ENCODE measurements around the gene PAQR5. TPM values are rescaled to one million over a fixed set of nuclear protein-coding genes. Genes with fewer than 3 reads are reported as not detected.

PAQR5 gene
- total and polyA plus RNA-seq, 2 donors (not counting 3 experiments of a cell fraction or from before 2014, with no cell fraction given) = 0.08 to 0.09 TPM

DNA sequence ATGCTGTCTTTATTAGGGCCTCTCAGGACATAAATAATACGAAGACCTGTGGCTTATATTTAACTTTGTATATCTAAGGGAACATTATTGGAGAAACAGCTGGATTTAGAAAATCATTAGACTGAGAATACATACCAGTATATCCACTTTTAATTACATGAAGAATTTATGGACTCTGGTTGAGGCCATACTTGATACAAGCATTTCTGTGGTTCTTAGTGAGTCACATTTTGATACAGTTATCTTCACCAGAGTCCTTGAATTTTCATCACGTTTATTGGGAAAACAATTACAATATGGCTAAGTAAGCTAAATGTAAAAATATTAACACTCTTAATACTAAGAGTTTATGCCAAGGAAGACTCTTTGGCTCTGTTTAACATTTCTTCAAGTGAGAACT, 125.3 kb downstream of the PAQR5 start:
- FAIRE-seq = no peak
- TF ChIP-seq, protein P1, sequence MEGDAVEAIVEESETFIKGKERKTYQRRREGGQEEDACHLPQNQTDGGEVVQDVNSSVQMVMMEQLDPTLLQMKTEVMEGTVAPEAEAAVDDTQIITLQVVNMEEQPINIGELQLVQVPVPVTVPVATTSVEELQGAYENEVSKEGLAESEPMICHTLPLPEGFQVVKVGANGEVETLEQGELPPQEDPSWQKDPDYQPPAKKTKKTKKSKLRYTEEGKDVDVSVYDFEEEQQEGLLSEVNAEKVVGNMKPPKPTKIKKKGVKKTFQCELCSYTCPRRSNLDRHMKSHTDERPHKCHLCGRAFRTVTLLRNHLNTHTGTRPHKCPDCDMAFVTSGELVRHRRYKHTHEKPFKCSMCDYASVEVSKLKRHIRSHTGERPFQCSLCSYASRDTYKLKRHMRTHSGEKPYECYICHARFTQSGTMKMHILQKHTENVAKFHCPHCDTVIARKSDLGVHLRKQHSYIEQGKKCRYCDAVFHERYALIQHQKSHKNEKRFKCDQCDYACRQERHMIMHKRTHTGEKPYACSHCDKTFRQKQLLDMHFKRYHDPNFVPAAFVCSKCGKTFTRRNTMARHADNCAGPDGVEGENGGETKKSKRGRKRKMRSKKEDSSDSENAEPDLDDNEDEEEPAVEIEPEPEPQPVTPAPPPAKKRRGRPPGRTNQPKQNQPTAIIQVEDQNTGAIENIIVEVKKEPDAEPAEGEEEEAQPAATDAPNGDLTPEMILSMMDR (IDR thresholded peaks at IDR 0.05; ENCODE audit: extremely low read depth in 1 of 2, insufficient read depth in 1 of 2, low read depth in 1 of 2, low read length in 2 of 2) = no peak
- TF ChIP-seq, protein P2, sequence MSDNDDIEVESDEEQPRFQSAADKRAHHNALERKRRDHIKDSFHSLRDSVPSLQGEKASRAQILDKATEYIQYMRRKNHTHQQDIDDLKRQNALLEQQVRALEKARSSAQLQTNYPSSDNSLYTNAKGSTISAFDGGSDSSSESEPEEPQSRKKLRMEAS (IDR thresholded peaks at IDR 0.05; ENCODE audit: insufficient read depth, insufficient read length) = no peak
- Histone ChIP-seq H3K4me1 (ENCODE audit: control insufficient read depth, extremely low read depth, insufficient read depth, low read length) (no peaks in the 10 kb centered on the region), H3K9ac (replicated peaks; ENCODE audit: extremely low read depth, insufficient read depth, low read length) (no peak overlapping the region), H2AFZ (ENCODE audit: low read depth, low read length) (no peak overlapping the region), H3K4me2 (ENCODE audit: insufficient read depth, low read length) (no peak overlapping the region), H3K27me3 (ENCODE audit: control insufficient read depth in 2 of 2, insufficient read depth in 2 of 2, low read length in 2 of 2) (no peaks in the 10 kb centered on the region), H3K9me3 (replicated peaks; ENCODE audit: control insufficient read depth, insufficient read depth, low read length) (no peaks in the 10 kb centered on the region), H3K4me3 (replicated peaks in 1 of 3; ENCODE audit: insufficient read depth in 1 of 3, low read depth in 1 of 3, low read length in 3 of 3) (no peak overlapping the region), H3K36me3 (ENCODE audit: control insufficient read depth in 2 of 2, extremely low read depth in 1 of 2, insufficient read depth in 2 of 2, low read length in 2 of 2) (peaks cover 0 to 20% of the 10 kb centered on the region in 2 experiments), H3K27ac (ENCODE audit: insufficient read depth, low read depth, low read length) (no peak overlapping the region), H4K20me1 (replicated peaks; ENCODE audit: control insufficient read depth, extremely low read depth, insufficient read depth, low read length) (no peaks in the 10 kb centered on the region), H3K9me1 (replicated peaks; ENCODE audit: control insufficient read depth, extremely low read depth, insufficient read depth, low read length) (no peaks in the 10 kb centered on the region), H3K79me2 (ENCODE audit: control insufficient read depth, insufficient read depth, low read length) (peaks cover 24% of the 10 kb centered on the region)
- intact Hi-C loops (cut with micrococcal nuclease) (no loop called here), dilution Hi-C loops (cut with MboI; ENCODE audit: extremely low pct_ligation_motif_present, low sequenced_read_pairs) (no loop called here)
- no peak for DNase-seq (ENCODE audit: low read depth, low spot score)
- CTCF ChIA-PET = interaction anchor here (0.8 kb wide), 1 partner anchor 9 kb away, joined by 3 read pairs; no protein-coding TSS in a partner anchor
- no TSS peak for BruUV-seq (replicated peaks)
- POLR2A ChIA-PET = no interaction called here

GRCh38 chr15:69424748-69425413, 126.2 kb downstream of the PAQR5 start:
- no peak overlapping the region for H3K4me2 ChIP-seq (ENCODE audit: insufficient read depth, low read length)
- intact Hi-C loops (cut with micrococcal nuclease) (no loop called here), dilution Hi-C loops (cut with MboI; ENCODE audit: extremely low pct_ligation_motif_present, low sequenced_read_pairs) (no loop called here)
- no peak overlapping the region for H3K9ac ChIP-seq (replicated peaks; ENCODE audit: extremely low read depth, insufficient read depth, low read length)
- no peaks in the 10 kb centered on the region for H3K27me3 ChIP-seq (ENCODE audit: control insufficient read depth in 2 of 2, insufficient read depth in 2 of 2, low read length in 2 of 2)
- H2AFZ ChIP-seq (ENCODE audit: low read depth, low read length) = no peak overlapping the region
- no peak overlapping the region for H3K27ac ChIP-seq (ENCODE audit: insufficient read depth, low read depth, low read length)
- DNase-seq (ENCODE audit: low read depth, low spot score) = no peak
- H3K4me3 ChIP-seq (replicated peaks in 1 of 3; ENCODE audit: insufficient read depth in 1 of 3, low read depth in 1 of 3, low read length in 3 of 3) = no peak overlapping the region
- no peaks in the 10 kb centered on the region for H3K4me1 ChIP-seq (ENCODE audit: control insufficient read depth, extremely low read depth, insufficient read depth, low read length)
- peaks cover 0 to 20% of the 10 kb centered on the region in 2 experiments for H3K36me3 ChIP-seq (ENCODE audit: control insufficient read depth in 2 of 2, extremely low read depth in 1 of 2, insufficient read depth in 2 of 2, low read length in 2 of 2)
- H3K9me1 ChIP-seq (replicated peaks; ENCODE audit: control insufficient read depth, extremely low read depth, insufficient read depth, low read length) = no peaks in the 10 kb centered on the region
- no peak for FAIRE-seq
- no peaks in the 10 kb centered on the region for H3K9me3 ChIP-seq (replicated peaks; ENCODE audit: control insufficient read depth, insufficient read depth, low read length)
- CTCF ChIA-PET = no interaction called here
- H3K79me2 ChIP-seq (ENCODE audit: control insufficient read depth, insufficient read depth, low read length) = peaks cover 16% of the 10 kb centered on the region
- TF ChIP-seq, protein P2 (IDR thresholded peaks at IDR 0.05; ENCODE audit: insufficient read depth, insufficient read length) = no peak
- TF ChIP-seq POLR2A (IDR thresholded peaks at IDR 0.05; ENCODE audit: low read depth, low read length) (no peak), EZH2 (IDR thresholded peaks at IDR 0.05; ENCODE audit: borderline replicate concordance, low read depth, low read length, severe bottlenecking) (no peak), POLR2AphosphoS5 (IDR thresholded peaks at IDR 0.05; ENCODE audit: insufficient read depth, low read depth, low read length) (no peak), FOS (IDR thresholded peaks at IDR 0.05; ENCODE audit: borderline replicate concordance, insufficient read depth, low read length) (no peak), MYC (IDR thresholded peaks at IDR 0.05; ENCODE audit: low read depth, low read length) (no peak), JUN (IDR thresholded peaks at IDR 0.05; ENCODE audit: borderline replicate concordance, insufficient read depth, insufficient read length, low read depth) (no peak), GATA2 (IDR thresholded peaks at IDR 0.05; ENCODE audit: insufficient read depth, insufficient read length, low read depth, low read length) (no peak)
- TF ChIP-seq, protein P1 (IDR thresholded peaks at IDR 0.05; ENCODE audit: extremely low read depth in 1 of 2, insufficient read depth in 1 of 2, low read depth in 1 of 2, low read length in 2 of 2) = no peak
- no peaks in the 10 kb centered on the region for H4K20me1 ChIP-seq (replicated peaks; ENCODE audit: control insufficient read depth, extremely low read depth, insufficient read depth, low read length)
- BruUV-seq (replicated peaks) = no TSS peak
- POLR2A ChIA-PET = no interaction called here

Data from endothelial cell of umbilical vein (primary cell).